HFF-Myc (cell line): ENCODE results near the gene EEF1A2.
"Not testable (repeated sequence)": the region's sequence is repeated elsewhere in the genome, so short reads cannot be mapped to it uniquely, and the experiment has no call there.

ENCODE experiments used
- DNase-seq: peaks from one replicate; pipeline ENCODE4 v3.0.0-alpha.2; 2011; ENCODE audit warnings: low read depth; ENCODE audit errors: extremely low read depth
- H3K4me3 ChIP-seq: replicated peaks from 2 replicates; pipeline ENCODE4 v1.5.1; 2011; ENCODE audit warnings: low read depth, mild to moderate bottlenecking, control low read depth, low read length
- TF ChIP-seq, protein P1 (sequence below): IDR thresholded peaks from 2 replicates; pipeline ENCODE4 v1.5.1; 2012; ENCODE audit warnings: mild to moderate bottlenecking, low read depth, low read length, control low read depth; ENCODE audit errors: missing control alignments

The EEF1A2 gene

DNA sequence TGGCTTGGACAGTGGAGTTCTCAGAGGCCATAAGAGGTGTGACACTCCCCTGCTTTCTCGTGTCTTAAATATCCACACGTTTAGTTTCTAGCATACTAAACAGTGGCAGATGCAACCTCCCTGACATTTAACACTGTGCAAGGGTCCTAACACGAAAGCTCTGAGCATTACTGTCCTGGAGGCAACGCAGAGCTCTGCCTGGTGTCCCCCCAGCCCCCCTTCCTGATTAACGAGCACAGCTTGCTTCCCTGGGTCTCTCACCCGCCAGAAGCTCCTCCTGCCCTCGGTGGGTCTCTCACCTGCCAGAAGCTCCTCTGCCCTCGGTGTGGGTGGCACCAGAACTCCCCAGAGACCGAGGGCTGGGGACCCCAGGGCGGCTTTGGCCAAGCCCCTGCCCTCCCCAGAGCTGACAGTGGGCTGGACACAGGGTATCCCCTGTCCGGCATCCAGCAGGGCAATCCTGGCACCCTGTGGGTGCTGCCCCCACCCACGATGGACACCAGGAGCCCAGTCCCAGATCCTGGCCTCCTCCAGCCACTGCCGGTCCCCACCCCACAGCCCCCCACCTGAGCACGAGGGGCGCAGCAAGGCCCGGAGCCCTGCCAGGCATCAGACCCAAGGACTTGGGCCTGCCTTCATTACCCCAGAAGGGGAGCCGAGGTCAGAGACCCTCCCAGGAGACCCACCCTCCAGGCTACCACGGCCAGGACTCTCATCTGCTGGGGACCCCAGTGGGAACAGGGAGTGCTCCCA, 14.1 kb downstream of the EEF1A2 start:
- TF ChIP-seq, protein P1, sequence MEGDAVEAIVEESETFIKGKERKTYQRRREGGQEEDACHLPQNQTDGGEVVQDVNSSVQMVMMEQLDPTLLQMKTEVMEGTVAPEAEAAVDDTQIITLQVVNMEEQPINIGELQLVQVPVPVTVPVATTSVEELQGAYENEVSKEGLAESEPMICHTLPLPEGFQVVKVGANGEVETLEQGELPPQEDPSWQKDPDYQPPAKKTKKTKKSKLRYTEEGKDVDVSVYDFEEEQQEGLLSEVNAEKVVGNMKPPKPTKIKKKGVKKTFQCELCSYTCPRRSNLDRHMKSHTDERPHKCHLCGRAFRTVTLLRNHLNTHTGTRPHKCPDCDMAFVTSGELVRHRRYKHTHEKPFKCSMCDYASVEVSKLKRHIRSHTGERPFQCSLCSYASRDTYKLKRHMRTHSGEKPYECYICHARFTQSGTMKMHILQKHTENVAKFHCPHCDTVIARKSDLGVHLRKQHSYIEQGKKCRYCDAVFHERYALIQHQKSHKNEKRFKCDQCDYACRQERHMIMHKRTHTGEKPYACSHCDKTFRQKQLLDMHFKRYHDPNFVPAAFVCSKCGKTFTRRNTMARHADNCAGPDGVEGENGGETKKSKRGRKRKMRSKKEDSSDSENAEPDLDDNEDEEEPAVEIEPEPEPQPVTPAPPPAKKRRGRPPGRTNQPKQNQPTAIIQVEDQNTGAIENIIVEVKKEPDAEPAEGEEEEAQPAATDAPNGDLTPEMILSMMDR = no peak
- DNase-seq = no peak
- H3K4me3 ChIP-seq = no peak overlapping the region

DNA sequence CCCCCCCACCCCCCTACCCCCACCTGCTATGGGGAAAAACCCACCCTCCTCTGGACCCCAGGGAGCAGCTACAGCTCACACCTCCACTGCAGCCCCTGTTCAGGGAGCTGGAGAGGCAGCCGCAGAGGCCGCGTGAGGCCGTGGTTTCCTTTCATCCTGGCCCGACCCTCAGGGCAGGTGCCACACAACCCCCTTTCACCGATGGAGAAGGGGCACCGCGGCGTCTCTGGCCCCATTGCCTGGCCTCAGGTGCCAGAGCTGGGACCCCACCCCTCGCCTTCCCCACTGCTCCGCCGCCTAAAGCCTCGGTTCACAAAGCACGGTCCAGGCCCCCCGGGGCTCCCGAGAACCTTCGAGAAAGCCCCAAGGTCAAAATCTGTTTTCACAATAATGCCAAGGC, 14.6 kb downstream of the EEF1A2 start:
- DNase-seq = no peak
- no peak overlapping the region for H3K4me3 ChIP-seq
- TF ChIP-seq, protein P1 = no peak

DNA sequence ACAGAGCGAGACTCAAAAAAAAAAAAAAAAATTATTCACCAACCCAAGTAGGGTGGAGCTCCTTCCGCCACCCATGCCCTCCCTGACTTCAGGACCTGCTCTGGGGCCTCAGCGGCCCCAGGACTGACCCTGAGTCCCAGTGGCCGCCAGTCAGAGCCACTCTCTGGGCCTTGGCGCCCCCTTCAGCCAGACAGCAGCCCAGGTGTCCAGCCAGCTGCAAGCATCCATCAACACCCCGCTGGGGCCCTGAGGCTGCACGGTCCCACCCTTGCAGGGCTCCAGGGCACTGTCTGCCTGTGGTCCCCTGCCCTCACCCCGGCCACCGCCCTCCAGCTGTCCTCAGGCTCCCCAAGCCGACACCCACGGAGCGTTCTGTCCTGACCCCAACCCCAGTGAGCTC, 15.0 kb downstream of the EEF1A2 start:
- H3K4me3 ChIP-seq = no peak overlapping the region

DNA sequence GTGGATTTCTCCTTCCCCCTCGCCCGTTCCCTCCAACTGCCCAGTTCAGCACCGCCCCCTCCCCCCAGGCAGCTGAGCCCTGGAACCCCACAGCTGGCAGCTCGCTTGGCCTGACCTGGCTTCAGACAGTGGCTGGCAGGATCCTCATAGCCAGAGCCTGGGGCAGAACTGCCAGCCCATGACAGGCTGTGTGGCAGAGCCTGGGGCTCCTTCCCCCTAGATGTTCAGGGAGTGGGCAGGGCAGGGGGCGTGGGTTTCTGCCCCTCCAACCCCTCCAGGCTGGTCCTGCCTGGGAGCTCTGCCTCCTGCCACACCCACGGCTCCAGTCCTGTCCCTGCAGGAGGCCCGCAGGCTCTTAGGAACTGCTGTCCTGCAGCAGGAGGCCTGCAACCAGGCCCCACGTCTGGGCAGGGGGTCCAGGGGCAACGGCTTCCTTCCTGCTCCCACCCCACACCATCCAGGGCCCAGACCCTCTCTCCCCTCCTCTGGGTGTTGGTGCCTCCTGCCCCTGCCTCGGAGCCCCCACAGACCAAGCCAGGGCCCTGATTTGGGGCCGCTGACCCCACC, 16.8 kb downstream of the EEF1A2 start:
- TF ChIP-seq, protein P1 = no peak
- no peak for DNase-seq
- H3K4me3 ChIP-seq = no peak overlapping the region

More for the DNA sequence above, 15.0 kb downstream of the EEF1A2 start:
- TF ChIP-seq, protein P1 = no peak
- DNase-seq = no peak

DNA sequence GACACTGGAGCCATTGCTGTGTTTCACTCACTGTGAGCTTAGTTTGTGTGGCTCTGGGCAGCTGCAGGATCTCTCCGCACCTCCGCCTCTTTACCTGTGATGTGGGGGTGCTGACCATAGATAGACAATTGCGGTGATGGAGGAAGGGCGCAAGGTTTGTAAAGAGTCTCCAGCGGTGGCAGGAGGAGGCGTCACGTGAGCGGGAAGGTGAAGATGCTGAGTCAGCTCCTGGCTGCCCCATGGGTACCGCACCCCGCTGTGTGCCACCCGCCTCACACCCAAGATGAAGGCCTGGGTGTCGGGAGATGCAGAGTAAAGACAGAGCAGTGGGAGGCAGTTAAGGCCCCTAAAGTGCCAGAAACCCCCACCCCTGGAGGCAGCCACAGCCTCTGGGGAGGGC, 17.4 kb downstream of the EEF1A2 start:
- TF ChIP-seq, protein P1 = no peak
- no peak for DNase-seq
- no peak overlapping the region for H3K4me3 ChIP-seq

DNA sequence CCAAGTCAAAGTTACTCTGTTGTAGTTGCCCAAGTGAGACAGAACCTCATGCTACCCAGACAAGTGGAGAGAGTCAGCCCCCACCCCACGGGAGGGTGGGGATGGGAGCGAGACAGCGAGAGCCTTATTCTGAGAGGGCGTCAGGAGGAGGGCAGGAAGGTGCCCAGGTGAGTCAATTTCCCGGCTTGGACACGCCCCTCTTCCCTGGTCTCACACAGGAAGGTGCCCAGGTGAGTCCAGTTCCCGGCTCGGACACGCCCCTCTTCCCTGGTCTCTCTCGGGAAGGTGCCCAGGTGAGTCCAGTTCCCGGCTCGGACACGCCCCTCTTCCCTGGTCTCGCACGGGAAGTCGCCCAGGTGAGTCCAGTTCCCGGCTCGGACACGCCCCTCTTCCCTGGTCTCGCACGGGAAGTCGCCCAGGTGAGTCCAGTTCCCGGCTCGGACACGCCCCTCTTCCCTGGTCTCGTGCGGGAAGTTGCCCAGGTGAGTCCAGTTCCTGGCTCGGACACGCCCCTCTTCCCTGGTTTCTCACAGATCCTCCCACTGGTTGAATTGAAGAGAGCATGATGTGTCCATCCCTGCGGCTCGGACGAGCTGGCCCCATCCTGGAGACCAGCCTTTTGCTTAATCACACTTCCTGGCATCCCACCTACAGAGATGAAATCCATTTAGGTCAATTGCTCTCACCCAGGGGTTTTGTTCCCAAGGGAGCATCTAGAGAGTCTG, 19.0 kb downstream of the EEF1A2 start:
- DNase-seq, H3K4me3 ChIP-seq: not testable (repeated sequence)
